ENCODE results near the gene PPM1N.

The PPM1N gene

DNA sequence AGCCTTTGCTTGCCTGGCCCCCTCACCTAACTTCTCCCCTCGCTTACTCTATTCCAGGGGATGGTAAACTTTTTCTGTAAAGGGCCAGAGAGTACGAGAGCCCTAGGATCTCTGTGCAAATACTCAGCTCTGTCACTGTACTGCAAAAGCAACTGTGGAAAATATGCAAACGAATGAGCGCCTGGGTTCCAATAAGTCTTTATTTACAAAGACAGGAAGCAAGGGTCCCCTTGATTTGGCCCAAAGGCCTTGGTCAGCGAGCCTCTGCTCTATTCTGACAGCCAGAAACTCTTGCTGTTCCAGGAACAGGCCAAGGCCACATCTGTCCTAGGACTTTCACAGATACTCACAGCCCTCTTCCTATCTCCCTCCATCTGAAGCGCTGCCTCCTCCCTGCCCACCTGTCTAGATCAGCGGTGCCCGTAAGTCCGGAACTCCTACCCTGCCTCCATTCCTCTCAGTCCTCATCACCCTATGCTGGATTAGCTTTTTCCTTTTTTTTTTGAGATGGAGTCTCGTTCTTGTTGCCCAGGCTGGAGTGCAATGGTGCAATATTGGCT, 49.0 kb downstream of the PPM1N start:
- no peak for DNase-seq

DNA sequence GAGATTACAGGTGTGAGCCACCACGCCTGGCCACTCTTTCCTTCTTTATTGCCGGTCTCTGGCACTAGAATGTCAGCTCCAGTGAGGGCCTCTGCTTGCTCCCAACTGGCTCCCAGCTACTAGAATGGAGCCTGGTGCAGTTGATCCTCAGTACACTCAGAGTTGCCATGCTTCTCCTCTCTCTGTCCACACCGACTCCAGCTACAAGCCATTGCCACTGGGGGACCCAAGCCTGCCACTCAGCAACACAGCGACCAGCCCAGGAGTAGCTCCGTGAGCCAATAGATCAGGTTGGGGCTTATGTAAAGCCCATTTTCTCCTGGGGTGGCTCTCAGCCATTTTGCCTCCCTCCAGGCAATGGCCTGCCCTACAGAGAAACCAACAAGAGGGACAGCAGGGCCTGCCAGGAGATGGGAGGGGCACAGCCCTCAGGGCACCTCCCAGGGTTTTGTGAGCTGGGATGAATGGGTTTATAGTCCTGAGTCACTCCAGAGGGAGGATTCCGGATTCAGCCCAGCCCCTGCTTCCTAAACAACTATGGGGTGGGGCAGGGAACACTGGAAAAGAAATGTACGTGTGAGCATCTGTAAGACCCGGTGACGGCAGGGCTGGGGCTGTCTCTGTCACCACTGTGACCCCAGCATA, 49.8 kb downstream of the PPM1N start:
- DNase-seq, result no peak

Data from stimulated activated CD4-positive, alpha-beta T cell treated with anti-CD3 and anti-CD28 coated beads, Interleukin-12 subunit alpha, Interleukin-12 subunit beta, amount 100 ng/mL, for 4 hours (primary cell).